A172 (cell line): Measurements from ENCODE around the gene CIRBP. TPM values are rescaled to one million over a fixed set of nuclear protein-coding genes. Genes with fewer than 3 reads are reported as not detected.

Source experiments
- DNase-seq: peaks from one replicate; pipeline ENCODE4 v3.0.0-alpha.2; 2015; ENCODE audit warnings: low spot score
- total RNA-seq: library from RNA; depleted of rRNA; stranded (reverse); fragments of >200 nt; shearing (Covaris generic); gene quantifications from 2 replicates; pipeline ENCODE4 v1.2.3, GENCODE V29; 2014

CIRBP gene
- total RNA-seq, 1 experiment from 2014 or later = 124 TPM

- no peak for DNase-seq
These were observed 13.7 kb upstream of the CIRBP start for GRCh38 chr19:1255186-1256161.

GRCh38 chr19:1256646-1257474 lies 12.3 kb upstream of the CIRBP start:
- DNase-seq = no peak

GRCh38 chr19:1257475-1258162 lies 11.5 kb upstream of the CIRBP start:
- no peak for DNase-seq

- DNase-seq = no peak
These were observed 11.0 kb upstream of the CIRBP start for GRCh38 chr19:1258163-1258492.

GRCh38 chr19:1258707-1259205 lies 10.4 kb upstream of the CIRBP start:
- no peak for DNase-seq

- DNase-seq = peak; percentile 84
These were observed 9.8 kb upstream of the CIRBP start for GRCh38 chr19:1259206-1259875.

GRCh38 chr19:1259876-1260748 lies 9.0 kb upstream of the CIRBP start:
- peak; percentile 53 for DNase-seq

- DNase-seq = peak; percentile 91
These were observed 8.2 kb upstream of the CIRBP start for GRCh38 chr19:1260749-1261537.

- no peak for DNase-seq
These were observed 7.7 kb upstream of the CIRBP start for GRCh38 chr19:1261538-1261797.

- DNase-seq = peak; percentile 84
These were observed 7.1 kb upstream of the CIRBP start for GRCh38 chr19:1261798-1262622.

- DNase-seq = no peak
These were observed 6.5 kb upstream of the CIRBP start for GRCh38 chr19:1262623-1263123.

- no peak for DNase-seq
These were observed 5.9 kb upstream of the CIRBP start for GRCh38 chr19:1263188-1263587.

GRCh38 chr19:1264801-1265614 lies 4.1 kb upstream of the CIRBP start:
- peak; percentile 96 for DNase-seq

- peak; percentile 85 for DNase-seq
These were observed 3.5 kb upstream of the CIRBP start for GRCh38 chr19:1265615-1266128.

GRCh38 chr19:1266129-1266915 lies 2.8 kb upstream of the CIRBP start:
- DNase-seq = peak; percentile 87

GRCh38 chr19:1266916-1267476 lies 2.1 kb upstream of the CIRBP start:
- no peak for DNase-seq
